GM12864 (cell line): ENCODE results near the gene ACE2.
"Not testable (repeated sequence)": the region's sequence is repeated elsewhere in the genome, so short reads cannot be mapped to it uniquely, and the experiment has no call there.

ENCODE experiments used
- DNase-seq: peaks from one replicate; pipeline ENCODE4 v3.0.0-alpha.2; 2011; ENCODE audit warnings: low read depth
- H3K4me3 ChIP-seq: 2 replicates; pipeline ENCODE4 v1.5.1; 2011; ENCODE audit warnings: mild to moderate bottlenecking, low read depth, low read length, control low read depth
- CTCF ChIP-seq: IDR thresholded peaks from 2 replicates; pipeline ENCODE4 v1.5.1; 2011; ENCODE audit warnings: low read depth, mild to moderate bottlenecking, moderate library complexity, low read length, control low read depth, inconsistent platforms; ENCODE audit errors: missing control alignments

ACE2 gene

GRCh38 chrX:15600745-15601144 lies at the start of gene ACE2:
Gene ACE2, minus strand, starts transcription at chrX:15600960. Its CDS starts 49 bp downstream, at chrX:15600911.
- no peak for DNase-seq
- TF ChIP-seq CTCF: no peak
- H3K4me3 ChIP-seq: no peak within 1 kb of the TSS

- not testable (repeated sequence) for H3K4me3 ChIP-seq, DNase-seq
Measured at GRCh38 chrX:15647510-15647909, 46.8 kb upstream of the ACE2 start.

- no peak for DNase-seq
- H3K4me3 ChIP-seq: no peak overlapping the region
- no peak for TF ChIP-seq CTCF
Measured at GRCh38 chrX:15646543-15646942, 45.8 kb upstream of the ACE2 start.

- TF ChIP-seq CTCF: no peak
- DNase-seq: no peak
- H3K4me3 ChIP-seq: no peak overlapping the region
Measured at GRCh38 chrX:15646031-15646430, 45.3 kb upstream of the ACE2 start.

- DNase-seq: no peak
- no peak for TF ChIP-seq CTCF
- no peak overlapping the region for H3K4me3 ChIP-seq
Measured at GRCh38 chrX:15645266-15645665, 44.5 kb upstream of the ACE2 start.

GRCh38 chrX:15644560-15644872 lies 43.8 kb upstream of the ACE2 start:
- no peak overlapping the region for H3K4me3 ChIP-seq
- TF ChIP-seq CTCF: no peak
- DNase-seq: no peak

- no peak for TF ChIP-seq CTCF
- DNase-seq: no peak
- no peak overlapping the region for H3K4me3 ChIP-seq
Measured at GRCh38 chrX:15643786-15644559, 43.2 kb upstream of the ACE2 start.
